DMS53 treated with DMSO at 0.1 percent for 48 hours (cell line): Measurements from ENCODE around the gene RAD51B.
"Not testable (repeated sequence)": the region's sequence is repeated elsewhere in the genome, so short reads cannot be mapped to it uniquely, and the experiment has no call there.

Experiments
- DNase-seq: peaks from one replicate; lab custom pipeline; 2025; ENCODE audit not compliant: unreplicated experiment; lab: John Stamatoyannopoulos, UW

RAD51B gene

DNA sequence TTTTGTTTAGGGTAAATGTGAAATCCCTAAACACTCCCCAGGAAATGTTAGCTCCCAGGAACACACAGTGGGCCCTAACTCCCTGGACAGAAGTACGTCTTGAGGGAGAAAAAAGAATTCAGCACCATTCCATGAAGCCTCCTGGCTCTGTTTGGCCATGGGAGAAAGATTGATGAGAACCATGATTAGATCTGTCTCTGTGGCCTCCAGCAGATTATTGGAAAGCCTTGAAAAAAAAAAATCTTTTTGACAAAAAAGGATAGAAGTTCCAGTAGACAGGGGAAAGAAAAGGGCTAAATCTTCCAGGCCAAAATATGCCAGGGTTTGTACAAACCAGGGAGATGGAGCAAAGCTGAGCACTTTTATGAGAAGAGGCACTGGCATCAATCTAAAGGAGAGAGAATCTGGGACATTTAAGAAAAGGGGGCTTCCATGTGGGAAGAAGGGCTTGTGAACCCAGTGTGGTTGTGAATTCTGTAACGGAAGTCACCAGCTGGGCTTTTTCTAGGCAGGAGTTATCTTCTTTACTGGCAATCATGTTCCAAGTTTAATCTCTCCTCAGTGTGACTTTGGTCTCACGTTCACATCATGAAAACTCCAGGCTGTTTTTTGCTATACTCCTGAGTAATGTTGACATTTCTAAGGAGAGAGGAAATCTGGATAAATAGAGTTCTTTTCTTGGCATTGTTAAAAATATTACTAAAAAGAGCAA lies 426.7 kb downstream of the RAD51B start:
- no peak for DNase-seq

DNA sequence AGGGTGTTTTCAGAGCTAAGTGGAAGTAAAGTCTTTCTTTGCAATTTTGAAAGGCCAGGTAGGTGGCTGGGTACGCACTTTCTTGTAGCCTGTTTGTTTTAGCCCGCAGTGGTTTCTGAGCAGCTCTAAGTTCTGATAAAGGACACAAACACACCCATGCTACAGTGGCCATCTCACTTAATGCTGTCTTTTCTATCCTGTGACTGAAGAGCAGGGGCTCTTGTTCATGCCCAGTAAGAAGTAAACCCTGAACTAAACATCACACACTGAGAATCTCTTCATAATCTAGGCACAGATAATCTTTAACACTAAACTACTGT lies 427.2 kb downstream of the RAD51B start:
- DNase-seq = no peak

DNA sequence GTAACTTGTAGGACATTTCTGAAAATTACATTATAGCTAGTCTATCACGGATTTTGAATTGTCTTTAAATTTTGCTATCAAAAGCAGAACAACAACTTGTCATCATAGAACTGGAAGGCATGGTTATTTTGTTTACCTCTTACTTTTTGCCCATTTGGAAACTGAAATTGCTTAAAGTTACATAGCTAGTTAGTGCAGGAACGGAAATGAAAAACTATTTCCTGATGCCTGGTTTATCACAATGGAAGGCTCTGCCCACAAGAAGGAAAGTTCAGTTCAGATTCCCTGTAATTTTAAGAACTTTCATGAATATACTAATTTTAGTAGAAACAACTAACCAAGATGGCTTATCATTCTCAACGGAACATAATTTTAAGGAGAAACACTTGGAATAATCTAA lies 427.7 kb downstream of the RAD51B start:
- DNase-seq = no peak

DNA sequence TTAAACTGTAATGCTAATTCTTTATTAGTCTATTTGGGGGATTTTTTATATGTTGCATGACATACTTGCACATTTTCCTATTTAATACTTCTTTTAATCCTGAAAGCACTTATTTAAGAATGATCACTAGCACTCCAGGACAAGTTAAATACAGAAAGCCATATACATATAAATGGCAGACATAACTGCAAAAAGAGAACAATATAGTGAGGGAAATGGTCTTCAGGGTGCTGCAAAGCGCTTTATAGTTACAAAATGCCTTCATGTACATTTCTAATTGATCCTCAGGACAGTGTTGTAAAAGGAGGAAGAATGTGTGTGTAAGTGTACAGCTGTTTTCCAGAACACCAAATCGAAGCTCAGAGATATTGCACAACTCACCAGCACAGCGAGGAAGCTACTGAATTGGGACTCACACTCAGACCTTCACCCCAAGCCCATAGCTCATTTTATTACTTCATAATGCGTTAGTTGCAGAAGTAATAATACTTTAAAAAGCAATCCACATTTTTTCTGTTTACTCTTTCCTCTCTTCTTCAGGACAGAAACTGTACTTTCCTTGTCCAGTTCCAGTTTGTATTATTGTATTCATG lies 428.2 kb downstream of the RAD51B start:
- no peak for DNase-seq

DNA sequence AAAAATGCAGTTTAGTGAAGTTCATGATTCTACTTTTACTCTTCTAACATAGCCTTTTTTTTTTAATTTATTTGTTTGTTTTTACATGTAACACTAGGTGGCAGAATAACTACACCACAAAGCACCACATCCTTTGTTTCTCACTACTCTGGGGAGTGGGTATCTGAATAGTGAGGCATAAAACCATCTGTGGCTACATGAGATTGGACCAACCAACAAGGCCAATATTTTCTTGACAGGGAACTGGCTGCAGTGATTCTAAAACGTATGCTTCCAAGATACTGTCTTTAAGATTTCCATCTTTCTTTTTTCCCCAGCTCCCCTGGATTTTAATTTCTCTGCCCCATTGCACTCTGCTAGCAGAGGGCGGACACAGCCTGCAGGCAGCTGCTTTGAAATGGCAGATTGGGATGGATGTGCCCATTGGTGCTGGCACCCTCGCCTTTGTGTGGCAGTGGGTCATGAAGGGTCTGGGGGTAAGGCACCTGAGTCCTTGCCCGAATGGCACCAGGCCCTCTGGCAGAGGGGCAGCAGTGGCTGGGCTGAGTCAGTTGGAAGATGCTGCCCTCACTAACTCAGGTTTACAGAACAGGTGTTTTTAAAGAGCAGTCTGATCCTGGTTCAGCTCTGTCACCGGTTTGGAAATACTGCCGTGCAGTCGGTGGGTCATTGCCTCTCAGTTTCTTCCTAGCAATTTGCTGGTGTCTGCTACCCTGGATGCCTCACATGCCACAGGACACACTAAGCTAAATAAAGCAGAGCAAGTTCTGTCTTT lies 429.1 kb downstream of the RAD51B start:
- peak; percentile 6 for DNase-seq

DNA sequence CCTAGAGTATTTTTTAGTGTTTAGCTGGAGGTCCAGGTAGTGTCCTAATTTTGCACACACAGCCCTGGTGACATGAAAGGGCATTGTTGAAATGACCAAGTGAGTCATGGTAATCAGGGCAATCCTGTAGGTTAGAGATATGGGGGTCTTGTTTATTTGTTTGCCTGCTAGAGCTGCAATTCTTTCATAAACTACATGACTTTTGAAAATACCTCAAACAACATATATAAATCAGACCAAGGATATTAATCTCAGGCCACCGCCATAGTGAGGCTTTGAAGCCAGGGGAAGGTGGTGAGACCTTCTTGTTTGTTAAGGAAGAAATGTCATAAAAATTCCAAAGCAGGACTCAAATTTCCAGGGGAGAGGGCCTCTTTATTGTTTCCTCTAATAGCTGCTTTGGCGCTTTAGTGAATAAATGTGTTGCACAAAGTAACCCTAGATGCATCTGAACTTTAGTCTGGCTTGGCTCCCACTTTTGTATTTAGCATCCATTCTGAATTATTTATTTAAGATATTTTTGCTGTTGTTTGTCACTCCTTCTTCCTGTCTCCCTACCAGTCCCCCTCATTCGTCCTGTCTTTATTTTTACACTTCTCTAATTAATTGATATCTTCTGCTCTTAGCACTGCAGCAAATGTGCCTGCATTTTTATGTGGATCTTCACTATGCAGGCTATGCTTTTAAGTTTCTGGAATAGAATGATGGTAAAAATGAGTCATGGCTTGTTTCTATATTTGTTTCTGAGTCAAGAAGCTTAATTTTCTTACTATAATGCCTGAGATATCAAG lies 430.3 kb downstream of the RAD51B start:
- no peak for DNase-seq

DNA sequence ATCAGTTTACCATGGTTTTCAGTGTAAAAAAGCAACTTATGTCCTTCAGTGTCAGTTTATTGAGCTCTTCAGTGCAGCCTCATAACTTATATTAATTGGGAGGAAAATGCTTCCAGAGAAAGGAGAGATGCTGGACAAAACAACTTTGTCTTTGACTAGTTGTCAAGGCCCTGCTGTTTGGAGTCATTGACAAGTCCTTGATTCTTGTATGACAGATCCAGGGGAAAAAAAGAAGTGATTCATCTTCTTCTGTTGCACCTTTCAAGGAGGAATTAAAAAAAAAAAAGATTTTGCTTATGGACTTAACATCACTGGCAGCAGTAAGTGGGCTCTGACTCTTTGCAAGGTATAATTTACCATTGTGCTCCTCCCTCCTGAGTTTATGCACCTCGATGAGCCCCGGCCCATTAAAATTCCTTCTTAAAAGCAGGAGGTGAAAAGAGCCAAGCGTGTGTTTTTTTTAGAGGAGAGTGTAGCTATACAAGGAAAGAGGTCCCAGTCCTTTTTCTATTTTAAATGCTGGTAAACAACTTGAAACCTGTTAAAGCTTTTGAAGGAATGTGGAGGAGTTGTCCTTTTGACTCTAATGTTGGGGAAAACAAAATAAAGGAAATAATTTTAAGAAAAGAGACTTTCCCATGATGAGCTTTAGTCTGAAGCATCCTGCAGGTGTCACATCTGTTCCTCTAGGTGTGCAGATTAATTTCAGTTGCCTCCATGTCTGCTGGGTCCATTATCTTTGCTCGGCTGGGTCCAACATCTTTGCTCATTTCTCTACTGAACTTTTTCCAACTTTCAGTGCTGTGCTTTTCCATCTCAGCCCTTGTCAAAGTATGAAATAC lies 431.6 kb downstream of the RAD51B start:
- DNase-seq = no peak

DNA sequence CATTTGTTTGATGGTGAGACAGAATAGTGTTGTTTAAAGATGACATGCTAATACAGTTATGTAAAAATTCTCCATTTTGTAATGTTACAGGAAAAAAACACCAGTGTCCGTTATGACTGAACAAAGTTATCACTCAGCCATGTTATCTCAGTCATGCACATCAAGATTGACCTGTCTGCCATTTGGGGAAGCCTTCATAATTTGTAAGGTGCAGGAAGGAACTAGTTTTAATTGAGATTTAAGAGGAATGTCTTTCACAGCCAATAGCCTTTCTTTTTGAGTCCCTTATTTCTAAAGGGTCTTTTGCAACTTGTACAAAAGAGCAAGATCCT lies 432.2 kb downstream of the RAD51B start:
- no peak for DNase-seq

DNA sequence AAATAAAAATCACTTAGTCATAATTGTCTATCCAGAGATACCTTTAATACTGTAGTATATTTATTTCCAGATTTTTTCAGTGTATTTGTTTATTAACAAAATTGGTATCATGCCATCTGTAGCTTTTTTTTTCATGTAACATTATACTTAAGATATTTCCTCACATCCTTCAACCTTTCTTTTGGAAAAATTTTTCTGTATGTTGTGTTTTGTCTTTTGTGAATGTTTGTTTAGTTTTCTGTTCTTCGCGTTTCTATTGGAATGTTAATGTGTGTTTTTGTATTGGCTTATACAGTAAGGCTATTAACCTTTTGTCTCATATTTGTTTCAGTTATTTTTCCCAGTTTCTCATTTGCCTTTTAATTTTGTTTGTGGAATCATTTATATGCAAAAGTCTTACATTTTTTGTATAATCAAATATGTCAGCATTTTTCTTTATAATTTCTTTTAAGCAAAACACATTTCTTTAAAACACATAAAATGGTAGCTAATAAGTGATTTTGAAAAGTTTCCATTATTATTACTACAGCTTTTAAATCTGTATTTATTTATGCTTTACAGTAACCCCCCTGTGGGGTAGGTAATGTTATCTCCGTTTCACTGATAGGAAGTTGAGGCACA lies 433.7 kb downstream of the RAD51B start:
- no peak for DNase-seq

DNA sequence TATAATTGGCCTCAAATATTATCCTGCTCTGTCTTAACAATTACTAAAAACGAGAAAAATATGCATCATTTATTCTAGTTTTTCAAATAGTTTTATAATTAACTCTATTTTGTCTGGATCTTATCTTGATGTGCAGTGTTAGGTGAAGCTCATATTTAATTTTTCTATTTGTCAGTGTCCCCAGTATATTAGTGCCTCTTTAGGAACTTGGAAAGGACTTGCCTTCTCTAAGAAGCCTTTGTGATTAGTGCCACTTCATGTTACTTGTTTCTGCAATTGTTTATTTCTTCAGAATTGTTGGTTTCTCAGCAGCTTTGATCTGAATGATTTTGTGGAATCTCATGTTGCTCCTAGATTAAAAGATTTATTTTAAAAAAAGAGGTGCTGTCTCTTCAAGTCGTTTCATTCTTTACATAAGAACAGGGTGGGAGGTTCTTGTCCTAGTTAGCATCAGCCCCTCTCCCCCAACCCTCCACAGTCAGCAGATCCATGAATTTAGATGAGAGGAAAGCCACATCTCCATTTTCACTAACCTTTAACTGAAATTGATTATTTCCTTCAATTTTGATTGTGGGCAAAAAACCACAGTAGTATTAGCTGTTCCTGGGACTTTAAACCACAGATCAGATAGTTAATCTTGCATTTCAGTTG lies 434.4 kb downstream of the RAD51B start:
- DNase-seq = no peak

DNA sequence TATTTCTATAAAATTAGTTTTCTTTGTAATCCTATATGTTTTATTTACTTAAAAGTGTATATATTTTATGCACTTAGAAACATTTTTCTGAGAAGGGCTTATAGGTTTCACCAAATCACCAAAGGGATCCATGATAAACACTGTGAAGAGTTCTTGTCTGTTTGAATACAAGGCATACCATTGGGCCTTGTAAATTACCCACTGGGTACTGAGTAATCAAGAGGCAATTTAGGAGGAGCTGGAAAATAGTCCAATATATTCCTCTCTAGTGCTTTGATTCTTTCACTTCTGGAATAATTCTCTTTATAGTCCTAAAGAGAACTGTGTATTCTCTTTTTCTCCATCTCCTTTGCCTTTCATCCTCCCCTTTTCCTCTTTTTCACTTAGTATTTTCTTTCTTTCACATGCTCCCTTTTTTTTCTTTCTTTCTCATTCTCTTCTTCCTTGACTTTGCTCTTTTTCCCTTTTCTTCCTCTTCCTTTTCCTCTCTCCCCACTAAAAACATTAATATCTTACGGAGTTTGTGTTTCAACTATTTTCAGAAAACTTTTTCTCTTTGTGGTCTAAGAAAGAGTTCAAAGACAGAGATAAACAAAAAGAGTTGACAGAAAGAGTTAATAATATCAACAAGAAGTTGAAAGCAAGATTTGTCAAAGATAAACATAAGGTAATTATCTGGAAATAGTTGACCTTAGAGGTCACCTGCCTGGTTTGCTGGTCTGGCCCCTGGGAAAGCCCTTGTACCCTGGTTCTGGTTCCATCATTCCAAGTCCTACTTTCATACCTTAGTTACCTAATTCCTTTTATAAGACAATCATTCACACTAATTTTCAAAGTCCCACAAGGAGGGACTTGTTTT lies 435.3 kb downstream of the RAD51B start:
- no peak for DNase-seq

DNA sequence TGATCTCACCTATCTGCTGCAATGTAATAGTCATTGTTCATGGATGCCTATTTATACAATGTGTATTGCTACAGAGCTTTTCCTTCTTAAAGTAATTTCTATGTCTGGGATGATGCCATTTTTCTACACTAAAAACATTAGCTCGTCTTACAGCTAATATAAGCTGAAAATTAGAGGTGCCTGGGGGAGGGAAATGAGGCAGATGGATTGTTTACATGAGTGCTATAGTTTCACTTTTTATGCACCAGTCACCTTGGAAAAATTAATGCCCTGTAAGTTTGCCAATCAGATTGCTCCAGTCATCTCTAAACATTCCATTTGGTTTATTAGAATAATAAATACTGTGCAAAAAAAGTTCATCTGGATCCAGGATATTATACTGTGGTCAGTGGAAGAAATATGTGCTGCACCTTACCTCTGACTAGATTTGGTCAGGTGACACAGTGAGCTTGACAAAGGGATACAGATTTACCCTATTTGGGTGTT lies 436.2 kb downstream of the RAD51B start:
- no peak for DNase-seq

DNA sequence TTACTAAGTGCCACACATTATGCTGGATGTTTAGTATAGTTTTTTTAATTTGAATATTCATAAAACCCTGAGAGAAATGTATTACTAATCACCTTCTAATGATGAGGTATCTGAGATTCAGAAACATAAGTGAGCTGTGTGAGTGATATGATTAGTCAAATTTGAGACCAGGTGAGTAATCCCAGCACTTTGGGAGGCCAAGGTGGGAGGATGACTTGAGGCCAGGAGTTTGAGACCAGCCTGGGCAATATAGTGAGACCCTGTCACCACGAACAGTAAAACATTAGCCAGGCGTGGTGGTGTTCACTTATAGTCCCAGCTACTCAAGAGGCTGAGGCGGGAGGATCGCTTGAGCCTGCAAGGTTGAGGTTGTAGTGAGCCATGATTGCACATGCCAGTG lies 438.4 kb downstream of the RAD51B start:
- DNase-seq = no peak

DNA sequence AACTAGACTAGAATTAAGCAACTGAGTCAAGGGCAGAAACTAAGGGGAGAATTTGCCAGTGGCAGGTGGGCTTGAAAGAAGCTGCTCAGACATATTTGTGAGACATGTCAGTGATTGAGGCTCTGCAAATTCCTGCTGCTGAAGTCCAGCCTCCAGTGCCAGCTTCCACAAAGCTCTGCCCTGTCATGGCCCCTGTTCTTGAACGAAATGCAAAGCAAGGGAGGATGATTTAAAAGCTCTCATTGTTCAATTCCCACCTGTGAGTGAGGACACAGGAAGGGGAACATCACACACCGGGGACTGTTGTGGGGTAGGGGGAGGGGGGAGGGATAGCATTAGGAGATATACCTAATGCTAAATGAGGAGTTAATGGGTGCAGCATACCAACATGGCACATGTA lies 439.4 kb downstream of the RAD51B start:
- DNase-seq = not testable (repeated sequence)

DNA sequence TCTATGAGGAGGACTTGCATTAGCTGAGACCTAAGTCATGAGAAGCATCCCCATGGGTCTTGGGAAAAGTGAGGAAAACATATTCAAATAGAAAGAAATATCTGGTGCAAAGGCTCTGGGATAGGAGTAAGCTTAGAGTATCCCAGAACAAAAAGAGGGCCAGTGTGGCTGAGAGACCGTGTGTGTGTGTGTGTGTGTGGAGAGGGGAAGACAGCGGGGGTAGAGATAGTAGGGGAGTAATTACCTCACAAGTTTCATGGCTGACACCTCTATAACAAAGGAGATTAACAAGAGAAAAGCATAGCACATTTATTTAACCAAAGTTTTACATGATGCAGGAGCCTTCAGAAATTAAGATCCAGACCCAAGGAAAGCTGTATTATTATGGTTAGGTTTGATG lies 440.5 kb downstream of the RAD51B start:
- no peak for DNase-seq

DNA sequence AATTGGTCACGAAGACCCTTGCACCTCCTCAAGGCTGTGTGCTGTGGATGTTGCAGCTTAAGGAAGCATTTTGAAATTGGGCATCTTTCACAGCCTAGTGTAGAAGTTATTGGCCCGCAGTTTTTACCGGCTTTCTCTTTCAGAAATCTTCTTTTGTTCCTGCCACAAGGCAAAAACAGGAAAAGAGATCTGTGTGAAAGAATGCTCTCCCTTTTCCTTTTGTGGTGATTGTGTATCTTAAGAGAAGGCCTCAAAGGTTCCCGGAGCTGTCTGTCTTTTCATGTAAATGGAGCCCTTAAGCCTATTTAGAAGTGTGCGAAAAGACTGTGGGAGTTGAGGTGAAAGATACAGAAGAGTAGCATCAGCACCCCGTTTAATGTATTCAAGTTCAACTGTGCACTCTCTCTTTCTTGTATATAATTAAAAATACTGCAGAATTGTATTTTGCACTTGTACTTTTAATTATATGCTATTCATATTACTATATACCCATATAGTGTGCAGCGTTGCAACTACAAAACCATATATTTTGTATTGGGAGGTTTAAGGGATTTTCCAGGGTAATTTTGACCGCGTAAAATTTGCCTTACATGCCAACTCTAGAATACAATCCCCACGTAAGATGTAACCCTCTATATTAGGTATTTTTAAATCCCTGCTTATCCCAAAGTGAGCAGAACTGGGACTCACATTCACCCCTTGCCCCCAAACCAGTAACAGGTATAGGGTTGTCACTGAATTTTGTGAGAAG lies 441.7 kb downstream of the RAD51B start:
- DNase-seq = no peak

DNA sequence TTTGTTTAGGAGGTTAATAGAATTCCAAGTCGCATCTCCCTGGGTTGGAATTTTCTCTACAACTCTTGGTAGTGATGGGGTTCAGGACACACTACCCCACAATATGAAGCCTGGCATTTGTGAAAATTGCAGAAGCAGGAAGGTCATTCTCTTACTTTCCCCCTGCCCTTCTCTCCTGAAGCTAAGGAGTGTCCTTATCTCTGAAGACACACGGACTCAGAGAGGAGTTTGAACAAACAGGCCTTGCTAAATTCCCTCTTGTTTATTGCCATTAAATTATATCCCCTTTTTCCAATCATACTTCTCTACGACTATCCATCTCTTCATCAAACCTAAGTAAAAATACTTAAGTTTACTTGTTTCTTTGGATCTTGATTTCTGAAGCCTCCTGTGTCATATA lies 443.0 kb downstream of the RAD51B start:
- DNase-seq = no peak

DNA sequence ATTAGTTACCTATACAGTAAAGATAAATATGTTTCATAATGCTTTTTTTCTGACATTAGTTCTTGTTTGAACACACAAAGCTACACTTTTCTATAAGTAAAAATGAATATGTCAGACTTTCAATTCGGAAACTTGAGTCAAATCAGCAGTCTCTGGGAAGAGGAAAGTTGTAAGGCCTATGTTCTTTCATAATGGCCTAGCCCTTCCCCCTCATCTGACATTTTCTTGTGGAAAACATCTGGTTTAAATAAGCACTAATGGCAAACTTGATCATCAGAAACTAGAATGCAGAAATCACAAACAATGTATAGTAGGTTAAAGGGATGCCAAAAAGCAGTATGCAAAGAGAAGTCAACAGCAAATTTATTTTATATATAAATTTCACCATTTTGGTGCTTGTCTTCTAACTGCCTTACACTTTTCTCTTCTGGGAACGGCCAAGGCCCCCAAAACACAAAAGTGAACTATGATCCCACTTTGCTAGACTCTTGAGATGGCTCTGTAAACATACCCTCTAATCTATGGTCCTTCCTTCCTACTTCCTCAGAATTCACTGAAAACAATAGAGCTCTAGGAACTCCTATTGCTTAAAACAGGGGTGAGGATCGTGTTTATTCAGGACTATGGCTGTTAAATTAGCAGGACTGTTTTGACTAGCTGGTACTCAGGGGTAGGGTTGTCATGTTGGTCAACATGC lies 444.1 kb downstream of the RAD51B start:
- DNase-seq = no peak
